Measurements from ENCODE around the gene GRID2IP. TPM values are rescaled to one million over a fixed set of nuclear protein-coding genes. Genes with fewer than 3 reads are reported as not detected.

Gene GRID2IP
- polyA plus RNA-seq, 1 donor (not counting 4 experiments of a cell fraction or from before 2014, with no cell fraction given), result 0.04 TPM

DNA sequence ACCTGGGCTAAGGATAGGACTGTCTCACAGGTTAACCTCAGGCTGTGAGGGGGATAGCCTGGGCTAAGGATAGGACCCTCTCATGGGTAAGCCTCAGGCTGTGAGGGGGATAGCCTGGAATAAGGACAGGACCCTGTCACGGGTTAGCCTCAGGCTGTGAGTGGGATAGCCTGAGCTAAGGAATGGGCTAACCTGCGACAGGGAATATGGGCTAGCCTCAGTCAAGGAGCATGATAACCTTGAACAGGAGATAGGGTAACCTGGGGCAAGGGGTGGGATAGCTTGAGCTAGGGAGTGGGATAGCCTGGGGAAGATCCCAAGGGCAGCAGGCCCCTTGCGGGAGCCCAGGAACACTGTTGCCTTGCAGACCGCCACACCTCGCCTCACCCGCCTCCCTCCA lies 42.7 kb downstream of the GRID2IP start:
- FAIRE-seq (no peak), DNase-seq (ENCODE audit: low read depth, low spot score) (no peak)
- Histone ChIP-seq H3K9me1 (ENCODE audit: control insufficient read depth, extremely low read depth, insufficient read depth, low read length) (no peaks in the 10 kb centered on the region), H3K9me3 (ENCODE audit: control insufficient read depth, low read depth, low read length) (no peaks in the 10 kb centered on the region), H3K27me3 (ENCODE audit: control insufficient read depth, extremely low read depth, insufficient read depth, low read length) (peaks cover 4% of the 10 kb centered on the region), H3K36me3 (ENCODE audit: control insufficient read depth in 2 of 2, extremely low read depth in 1 of 2, insufficient read depth in 2 of 2, low read length in 2 of 2) (no peaks in the 10 kb centered on the region), H3K4me2 (ENCODE audit: control insufficient read depth, extremely low read depth, insufficient read depth, low read depth, low read length) (no peak overlapping the region), H3K27ac (ENCODE audit: control insufficient read depth, insufficient read depth, low read length) (no peak overlapping the region), H3K9ac (ENCODE audit: control insufficient read depth, extremely low read depth, insufficient read depth, low read length) (no peak overlapping the region), H2AFZ (ENCODE audit: control insufficient read depth, low read length) (no peak overlapping the region), H3K79me2 (ENCODE audit: control insufficient read depth, insufficient read depth, low read length) (no peaks in the 10 kb centered on the region), H4K20me1 (ENCODE audit: control insufficient read depth, extremely low read depth, insufficient read depth, low read length) (no peaks in the 10 kb centered on the region), H3K4me3 (ENCODE audit: control insufficient read depth in 2 of 3, extremely low read depth in 1 of 3, insufficient read depth in 2 of 3, low read depth in 1 of 3, low read length in 3 of 3) (no peak overlapping the region), H3K4me1 (ENCODE audit: control insufficient read depth, extremely low read depth, insufficient read depth, low read length) (peaks cover 3% of the 10 kb centered on the region)
- TF ChIP-seq CTCF (optimal IDR thresholded peaks at IDR 0.05 in 1 of 3, IDR thresholded peaks at IDR 0.05 in 1 of 3, conservative IDR thresholded peaks at IDR 0.05 in 1 of 3; ENCODE audit: extremely low read depth in 1 of 3, insufficient read depth in 2 of 3, low read length in 3 of 3), result no peak
- TF ChIP-seq EZH2 (IDR thresholded peaks at IDR 0.05; ENCODE audit: low read length), result no peak
- dilution Hi-C loops (cut with MboI; ENCODE audit: extremely low pct_ligation_motif_present, low sequenced_read_pairs), result no loop called here

- FAIRE-seq (no peak), DNase-seq (ENCODE audit: low read depth, low spot score) (no peak)
- no peaks in the 10 kb centered on the region for H3K79me2 ChIP-seq (ENCODE audit: control insufficient read depth, insufficient read depth, low read length)
- H3K36me3 ChIP-seq (ENCODE audit: control insufficient read depth in 2 of 2, extremely low read depth in 1 of 2, insufficient read depth in 2 of 2, low read length in 2 of 2), result no peaks in the 10 kb centered on the region
- H4K20me1 ChIP-seq (ENCODE audit: control insufficient read depth, extremely low read depth, insufficient read depth, low read length), result no peaks in the 10 kb centered on the region
- TF ChIP-seq EZH2 (IDR thresholded peaks at IDR 0.05; ENCODE audit: low read length), result no peak
- no peak for TF ChIP-seq CTCF (optimal IDR thresholded peaks at IDR 0.05 in 1 of 3, IDR thresholded peaks at IDR 0.05 in 1 of 3, conservative IDR thresholded peaks at IDR 0.05 in 1 of 3; ENCODE audit: extremely low read depth in 1 of 3, insufficient read depth in 2 of 3, low read length in 3 of 3)
- H3K9ac ChIP-seq (ENCODE audit: control insufficient read depth, extremely low read depth, insufficient read depth, low read length), result no peak overlapping the region
- H3K27ac ChIP-seq (ENCODE audit: control insufficient read depth, insufficient read depth, low read length), result no peak overlapping the region
- H3K4me1 ChIP-seq (ENCODE audit: control insufficient read depth, extremely low read depth, insufficient read depth, low read length), result peaks cover 3% of the 10 kb centered on the region
- no peaks in the 10 kb centered on the region for H3K9me3 ChIP-seq (ENCODE audit: control insufficient read depth, low read depth, low read length)
- dilution Hi-C loops (cut with MboI; ENCODE audit: extremely low pct_ligation_motif_present, low sequenced_read_pairs), result no loop called here
- no peak overlapping the region for H3K4me2 ChIP-seq (ENCODE audit: control insufficient read depth, extremely low read depth, insufficient read depth, low read depth, low read length)
- H2AFZ ChIP-seq (ENCODE audit: control insufficient read depth, low read length), result no peak overlapping the region
- no peaks in the 10 kb centered on the region for H3K9me1 ChIP-seq (ENCODE audit: control insufficient read depth, extremely low read depth, insufficient read depth, low read length)
- H3K4me3 ChIP-seq (ENCODE audit: control insufficient read depth in 2 of 3, extremely low read depth in 1 of 3, insufficient read depth in 2 of 3, low read depth in 1 of 3, low read length in 3 of 3), result no peak overlapping the region
- H3K27me3 ChIP-seq (ENCODE audit: control insufficient read depth, extremely low read depth, insufficient read depth, low read length), result peaks cover 4% of the 10 kb centered on the region
These were observed 43.4 kb downstream of the GRID2IP start for GRCh38 chr7:6507906-6508305.

Data from keratinocyte (primary cell).